Osteoblast (primary cell): ENCODE measurements around the gene TMEM167B. TPM values are rescaled to one million over a fixed set of nuclear protein-coding genes. Genes with fewer than 3 reads are reported as not detected.

Experiments used
- DNase-seq: peaks from one replicate; pipeline ENCODE4 v3.0.0; 2011; ENCODE audit warnings: low spot score, mixed read lengths; ENCODE audit not compliant: insufficient read length; ENCODE audit errors: missing footprints
- H2AFZ ChIP-seq: 2 replicates; pipeline ENCODE4 v1.6.0; 2011; ENCODE audit warnings: mild to moderate bottlenecking, low read length
- H3K27ac ChIP-seq: 2 replicates; pipeline ENCODE4 v1.5.1; 2011; ENCODE audit warnings: mild to moderate bottlenecking, low read depth, low read length, moderate library complexity
- H3K27me3 ChIP-seq: 2 replicates; pipeline ENCODE4 v1.6.0; 2012; ENCODE audit warnings: mild to moderate bottlenecking, control low read depth, inconsistent platforms, low read length, moderate library complexity; ENCODE audit not compliant: insufficient read depth
- H3K36me3 ChIP-seq: 2 replicates; pipeline ENCODE4 v1.5.1; 2011; ENCODE audit warnings: mild to moderate bottlenecking, low read length, control low read depth, moderate library complexity; ENCODE audit not compliant: insufficient read depth
- H3K4me1 ChIP-seq: 2 replicates; pipeline ENCODE4 v1.5.1; 2011; ENCODE audit warnings: mild to moderate bottlenecking, low read length, control low read depth, moderate library complexity; ENCODE audit not compliant: insufficient read depth
- H3K4me2 ChIP-seq: 2 replicates; pipeline ENCODE4 v1.6.0; 2011; ENCODE audit warnings: mild to moderate bottlenecking, low read length; ENCODE audit not compliant: insufficient read depth
- H3K4me3 ChIP-seq: fragments of 200-600 bp; sonication (generic); 3 replicates; pipeline ENCODE4 v1.5.1; 2012; ENCODE audit warnings: mild to moderate bottlenecking, low read length, inconsistent platforms; ENCODE audit not compliant: insufficient read depth
- H3K79me2 ChIP-seq: 2 replicates; pipeline ENCODE4 v1.6.0; 2012; ENCODE audit warnings: mild to moderate bottlenecking, low read length, control low read depth, inconsistent platforms; ENCODE audit not compliant: insufficient read depth
- H3K9me3 ChIP-seq: 2 replicates; pipeline ENCODE4 v1.5.1; 2011; ENCODE audit warnings: low read depth, low read length, control low read depth
- H4K20me1 ChIP-seq: 2 replicates; pipeline ENCODE4 v1.6.0; 2012; ENCODE audit warnings: mild to moderate bottlenecking, low read length, control low read depth; ENCODE audit not compliant: insufficient read depth
- total RNA-seq: library from RNA; depleted of rRNA; stranded (reverse); fragments of >200 nt; gene quantifications from 2 replicates; pipeline ENCODE4 v1.2.3, GENCODE V29; 2012
- TF ChIP-seq, protein P1 (sequence below): IDR thresholded peaks from 2 replicates; pipeline ENCODE4 v1.5.1; 2011; ENCODE audit warnings: mild to moderate bottlenecking, low read depth, low read length, moderate library complexity; ENCODE audit errors: extremely low read depth

TMEM167B gene
- 24.6 and 30.1 TPM in 2 replicates for total RNA-seq

DNA sequence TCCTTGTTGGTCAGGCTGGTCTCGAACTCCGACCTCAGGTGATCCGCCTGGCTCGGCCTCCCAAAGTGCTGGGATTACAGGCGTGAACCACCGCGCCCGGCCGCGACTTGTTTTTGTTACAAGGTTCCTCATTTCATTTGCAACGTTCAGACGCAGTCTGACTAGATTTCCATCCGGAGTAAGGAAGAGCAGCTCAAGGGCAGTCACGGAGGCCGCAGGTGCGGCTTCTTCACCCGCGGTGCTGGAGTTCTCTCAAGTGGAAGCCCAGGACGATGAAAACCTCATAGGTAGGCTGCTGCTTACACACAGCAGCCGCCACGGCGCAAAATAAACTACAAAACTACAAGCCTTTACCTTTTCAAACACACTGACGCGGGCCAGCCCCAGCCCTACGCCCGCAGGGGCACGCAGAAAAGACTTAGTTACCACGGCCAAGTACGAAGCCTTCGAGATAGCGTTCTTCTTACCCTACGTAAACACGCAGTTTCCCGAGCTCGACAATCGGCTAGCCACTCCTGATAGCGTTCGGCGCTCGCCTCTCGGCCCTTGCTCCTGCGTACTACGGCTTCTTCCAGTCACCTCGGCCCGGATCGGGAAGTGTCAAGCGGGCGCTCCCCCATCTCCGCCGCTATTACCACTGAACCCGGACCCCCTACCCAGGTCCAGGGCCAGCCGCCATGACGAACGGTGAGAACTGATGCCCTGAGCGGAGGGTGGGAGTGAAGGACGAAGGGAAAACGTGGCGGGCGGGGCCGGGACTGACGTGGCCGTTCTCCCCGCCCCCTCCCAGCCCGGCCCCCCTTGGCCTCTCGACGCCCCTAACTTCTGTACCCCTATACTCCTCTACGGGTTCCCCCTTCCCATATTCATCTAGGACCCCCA is at the start of gene TMEM167B:
Gene TMEM167B, plus strand, starts transcription at position 569 of the 882 bp plus-strand sequence. Its CDS starts 109 bp downstream, at position 678.
- Histone ChIP-seq H3K36me3 (peaks cover 21% of the 10 kb centered on the region), H3K27me3 (no peaks in the 10 kb centered on the region), H4K20me1 (no peaks in the 10 kb centered on the region), H3K9me3 (no peaks in the 10 kb centered on the region), H3K27ac (peak within 1 kb of the TSS; percentile 96), H3K79me2 (peaks cover 41% of the 10 kb centered on the region), H3K4me1 (peaks cover 17% of the 10 kb centered on the region), H3K4me2 (peak within 1 kb of the TSS; percentile 84), H2AFZ (peak within 1 kb of the TSS; percentile 97), H3K4me3 (peak within 1 kb of the TSS; percentile 87)
- TF ChIP-seq, protein P1, sequence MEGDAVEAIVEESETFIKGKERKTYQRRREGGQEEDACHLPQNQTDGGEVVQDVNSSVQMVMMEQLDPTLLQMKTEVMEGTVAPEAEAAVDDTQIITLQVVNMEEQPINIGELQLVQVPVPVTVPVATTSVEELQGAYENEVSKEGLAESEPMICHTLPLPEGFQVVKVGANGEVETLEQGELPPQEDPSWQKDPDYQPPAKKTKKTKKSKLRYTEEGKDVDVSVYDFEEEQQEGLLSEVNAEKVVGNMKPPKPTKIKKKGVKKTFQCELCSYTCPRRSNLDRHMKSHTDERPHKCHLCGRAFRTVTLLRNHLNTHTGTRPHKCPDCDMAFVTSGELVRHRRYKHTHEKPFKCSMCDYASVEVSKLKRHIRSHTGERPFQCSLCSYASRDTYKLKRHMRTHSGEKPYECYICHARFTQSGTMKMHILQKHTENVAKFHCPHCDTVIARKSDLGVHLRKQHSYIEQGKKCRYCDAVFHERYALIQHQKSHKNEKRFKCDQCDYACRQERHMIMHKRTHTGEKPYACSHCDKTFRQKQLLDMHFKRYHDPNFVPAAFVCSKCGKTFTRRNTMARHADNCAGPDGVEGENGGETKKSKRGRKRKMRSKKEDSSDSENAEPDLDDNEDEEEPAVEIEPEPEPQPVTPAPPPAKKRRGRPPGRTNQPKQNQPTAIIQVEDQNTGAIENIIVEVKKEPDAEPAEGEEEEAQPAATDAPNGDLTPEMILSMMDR = no peak
- DNase-seq = peak; percentile 95

DNA sequence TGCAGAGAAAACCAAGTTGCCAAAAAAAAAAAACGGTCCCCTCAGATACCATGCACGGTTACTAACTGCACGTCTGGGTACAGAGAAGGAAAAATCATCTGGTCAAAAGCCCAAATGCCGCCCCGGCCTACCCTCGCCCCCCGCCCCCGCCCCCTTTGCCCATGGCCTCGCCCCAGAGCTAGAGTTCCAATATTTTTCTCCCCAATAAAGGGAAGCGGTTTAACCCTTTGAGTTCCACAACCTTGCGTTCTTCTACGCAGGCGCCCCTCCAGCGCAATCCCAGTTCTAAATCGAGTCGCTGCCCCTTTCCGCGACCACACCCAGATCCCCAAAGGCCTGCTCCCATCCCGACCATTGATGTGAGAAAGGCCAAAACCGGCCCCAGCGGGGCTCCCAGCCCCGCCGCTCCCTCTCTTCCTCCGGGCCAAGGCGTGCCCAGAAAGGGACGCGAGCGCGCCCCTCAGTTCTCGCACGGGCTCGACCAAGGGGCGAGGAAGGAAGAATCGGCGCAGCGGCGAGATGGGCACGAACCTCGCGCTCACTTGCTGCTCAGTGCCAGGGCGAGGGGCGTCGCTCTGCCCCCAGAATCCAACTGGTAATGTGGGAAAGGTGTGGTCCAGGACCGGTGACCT is 49.5 kb upstream of the TMEM167B start:
- Histone ChIP-seq H3K4me2 (peak overlapping the region; percentile 64), H3K27ac (peak overlapping the region; percentile 61), H3K4me1 (peaks cover 4% of the 10 kb centered on the region), H3K9me3 (no peaks in the 10 kb centered on the region), H3K79me2 (peaks cover 38% of the 10 kb centered on the region), H4K20me1 (peaks cover 4% of the 10 kb centered on the region), H3K36me3 (no peaks in the 10 kb centered on the region), H3K4me3 (peak overlapping the region; percentile 98), H2AFZ (peak overlapping the region; percentile 96), H3K27me3 (no peaks in the 10 kb centered on the region)
- TF ChIP-seq, protein P1 = no peak
- peak; percentile 90 for DNase-seq

DNA sequence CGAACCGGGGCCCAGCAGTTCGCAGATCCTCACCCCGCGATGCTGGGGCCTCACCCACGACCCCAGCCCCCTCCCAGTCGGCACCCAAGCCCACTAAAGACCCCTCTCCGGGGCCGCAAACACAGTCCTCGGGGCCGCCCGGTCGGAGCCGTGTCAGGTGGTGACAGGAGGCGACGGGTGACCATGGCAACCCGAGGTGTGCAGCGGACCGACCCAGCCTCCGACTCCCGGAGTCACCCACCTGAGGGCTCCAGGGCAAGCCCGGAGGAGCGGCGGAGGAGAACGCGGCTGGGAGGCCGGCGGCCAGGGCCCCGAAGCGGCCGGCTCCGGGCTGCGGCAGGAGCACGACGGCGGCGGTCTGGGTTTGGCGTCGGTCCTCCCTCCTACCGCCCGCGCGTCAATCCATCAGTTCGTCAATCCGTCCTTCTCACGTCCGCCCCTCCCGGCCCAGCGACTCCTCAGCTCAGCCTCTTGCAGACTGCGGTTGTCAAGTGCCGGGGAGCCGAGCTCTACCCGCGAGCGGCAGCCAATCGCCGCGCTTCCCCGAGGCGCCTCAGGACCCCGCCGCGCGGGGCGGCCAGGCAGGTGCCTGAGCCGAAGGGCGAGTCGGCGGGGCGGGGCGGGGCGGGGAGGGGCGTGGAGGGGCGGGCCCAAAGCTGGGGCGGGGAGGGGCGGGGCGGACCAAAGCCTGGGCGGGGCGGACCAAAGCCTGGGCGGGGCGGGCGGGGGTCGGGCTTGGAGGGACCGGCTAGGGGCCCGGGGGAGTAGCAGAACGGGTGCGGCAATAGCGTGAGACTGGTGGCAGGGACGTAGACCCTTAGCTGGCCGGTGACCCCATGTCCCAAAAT is 48.7 kb upstream of the TMEM167B start, which contains the start of gene WDR47:
Gene WDR47, minus strand, starts transcription at position 482 of the 848 bp plus-strand sequence. CDS start 18,590 bp downstream, outside the sequence.
- H3K4me1 ChIP-seq = peaks cover 4% of the 10 kb centered on the region
- H3K4me3 ChIP-seq = peak within 1 kb of the TSS; percentile 98
- peak within 1 kb of the TSS; percentile 96 for H2AFZ ChIP-seq
- H3K79me2 ChIP-seq = peaks cover 35% of the 10 kb centered on the region
- TF ChIP-seq, protein P1 = no peak
- H3K4me2 ChIP-seq = peak within 1 kb of the TSS; percentile 79
- peak; percentile 100 for DNase-seq
- H4K20me1 ChIP-seq = peaks cover 4% of the 10 kb centered on the region
- no peaks in the 10 kb centered on the region for H3K27me3 ChIP-seq
- H3K9me3 ChIP-seq = no peaks in the 10 kb centered on the region
- no peaks in the 10 kb centered on the region for H3K36me3 ChIP-seq
- peak within 1 kb of the TSS; percentile 61 for H3K27ac ChIP-seq
